H1 (cell line): ENCODE data around the gene PDE4D. TPM values are rescaled to one million over a fixed set of nuclear protein-coding genes. Genes with fewer than 3 reads are reported as not detected.

Source experiments
- CEBPB ChIP-seq: IDR thresholded peaks from 2 replicates; pipeline ENCODE4 v1.6.1; 2012; ENCODE audit warnings: low read depth, low read length
- RAD21 ChIP-seq, 2 experiments: IDR thresholded peaks in 1 of 2; conservative IDR thresholded peaks in 1 of 2; 2 replicates each; pipeline ENCODE4 v1.6.1; 2011; ENCODE audit warnings: low read depth in 2 of 2, low read length in 2 of 2, improper control_type of control experiment in 1 of 2, inconsistent platforms in 1 of 2, mild to moderate bottlenecking in 1 of 2, moderate library complexity in 1 of 2
- polyA plus RNA-seq, 7 experiments: library from polyadenylated mRNA; depleted of rRNA in 3 of 7; stranded (reverse) in 5 of 7; unstranded in 2 of 7; fragments of >200 nt in 5 of 7; fragments of 200-250 nt in 2 of 7; gene quantifications; 1 replicate in 5 of 7; 2 replicates in 1 of 7; 4 replicates in 1 of 7; pipeline versions ENCODE4 v1.2.1 to v1.2.3, GENCODE V29; 2011 to 2013; ENCODE audit warnings: missing spikeins in 2 of 7, mixed read lengths in 2 of 7
- total RNA-seq: library from RNA; stranded (reverse); fragmentation: NEBNext Ultra II Directional; extraction: Animal tissue kit (Norgen Biotek cat#: 25700); gene quantifications from 2 replicates; pipeline ENCODE4 v1.2.1, GENCODE V29; 2021
- TF ChIP-seq, protein P1 (sequence below): IDR thresholded peaks from 2 replicates; pipeline ENCODE4 v1.6.1; 2011; ENCODE audit warnings: low read length, improper control_type of control experiment

PDE4D gene
- total and polyA plus RNA-seq, 2 of the 8 experiments (the other 6 are each of a cell fraction or from before 2014, with no cell fraction given), result 2.3 to 3.7 TPM

GRCh38 chr5:59257488-59258400 lies 635.8 kb downstream of the PDE4D start (continued):
- TF ChIP-seq, protein P1, sequence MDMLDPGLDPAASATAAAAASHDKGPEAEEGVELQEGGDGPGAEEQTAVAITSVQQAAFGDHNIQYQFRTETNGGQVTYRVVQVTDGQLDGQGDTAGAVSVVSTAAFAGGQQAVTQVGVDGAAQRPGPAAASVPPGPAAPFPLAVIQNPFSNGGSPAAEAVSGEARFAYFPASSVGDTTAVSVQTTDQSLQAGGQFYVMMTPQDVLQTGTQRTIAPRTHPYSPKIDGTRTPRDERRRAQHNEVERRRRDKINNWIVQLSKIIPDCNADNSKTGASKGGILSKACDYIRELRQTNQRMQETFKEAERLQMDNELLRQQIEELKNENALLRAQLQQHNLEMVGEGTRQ, result no peak
- TF ChIP-seq RAD21 (IDR thresholded peaks at IDR 0.05 in 1 of 2, conservative IDR thresholded peaks at IDR 0.05 in 1 of 2; ENCODE audit: low read depth in 2 of 2, low read length in 2 of 2) (no peak), CEBPB (no peak)
- TF ChIP-seq, all 59 proteins: peak for 0
